IMR-90 (cell line): ENCODE results near the gene PIEZO2. TPM values are rescaled to one million over a fixed set of nuclear protein-coding genes. Genes with fewer than 3 reads are reported as not detected.

Experiments
- ATAC-seq: fragments of 200-7000 bp; cut with Tn5 transposase; 2 replicates; pipeline ENCODE4 v1.9.1; 2020; ENCODE audit warnings: low read depth, mild to moderate bottlenecking, moderate library complexity
- BruUV-seq: library from RNA; stranded (reverse); fragments of 400-500 nt; replicated peaks from 2 replicates; lab custom pipeline; 2021; lab: Mats Ljungman, UMichigan
- CTCF ChIA-PET: fragments of 300-600 bp; formaldehyde crosslinking; extraction: SDS; loops from one replicate; lab custom pipeline; 2021; ENCODE audit warnings: antibody characterized with exemption; lab: Yijun Ruan, JAX
- POLR2A ChIA-PET: fragments of 300-600 bp; sonication (Branson Sonifier 250); formaldehyde crosslinking; loops from one replicate; lab custom pipeline; 2022; ENCODE audit warnings: antibody characterized with exemption; ENCODE audit not compliant: unreplicated experiment; lab: Charles Lee
- DNase-seq: peaks from one replicate; pipeline ENCODE4 v3.0.0; 2013
- H2AFZ ChIP-seq: replicated peaks from 2 replicates; pipeline ENCODE3; 2013; ENCODE audit warnings: low read length, mild to moderate bottlenecking; ENCODE audit not compliant: poor library complexity
- H2AK5ac ChIP-seq: 2 replicates; pipeline ENCODE4 v1.6.1; 2013; ENCODE audit warnings: low read depth, low read length, inconsistent platforms
- H2AK9ac ChIP-seq: replicated peaks from 2 replicates; pipeline ENCODE3; 2013; ENCODE audit warnings: mild to moderate bottlenecking, low read depth, low read length, moderate library complexity; ENCODE audit not compliant: poor library complexity
- H2BK120ac ChIP-seq: 2 replicates; pipeline ENCODE4 v1.6.1; 2013; ENCODE audit warnings: low read depth, low read length, inconsistent platforms
- H2BK15ac ChIP-seq: 3 replicates; pipeline ENCODE4 v1.6.1; 2013; ENCODE audit warnings: low read depth, low read length, inconsistent platforms
- H2BK20ac ChIP-seq: 2 replicates; pipeline ENCODE4 v1.6.1; 2013; ENCODE audit warnings: low read depth, mild to moderate bottlenecking, inconsistent platforms, low read length, moderate library complexity
- H2BK5ac ChIP-seq: 2 replicates; pipeline ENCODE4 v1.6.1; 2013; ENCODE audit warnings: mild to moderate bottlenecking, low read depth, low read length, inconsistent platforms; ENCODE audit not compliant: poor library complexity, severe bottlenecking
- H3K14ac ChIP-seq: replicated peaks from 2 replicates; pipeline ENCODE4 v1.6.1; 2013; ENCODE audit warnings: low read depth, low read length, inconsistent platforms
- H3K18ac ChIP-seq: 2 replicates; pipeline ENCODE4 v1.6.1; 2013; ENCODE audit warnings: low read depth, low read length, control low read depth
- H3K23ac ChIP-seq: 2 replicates; pipeline ENCODE4 v1.6.1; 2013; ENCODE audit warnings: low read depth, low read length, inconsistent platforms
- H3K27ac ChIP-seq: 2 replicates; pipeline ENCODE4 v1.5.1; 2013; ENCODE audit warnings: mild to moderate bottlenecking, control low read depth, low read length; ENCODE audit not compliant: insufficient read depth
- H3K27me3 ChIP-seq: 2 replicates; pipeline ENCODE4 v1.6.1; 2013; ENCODE audit warnings: low read length; ENCODE audit not compliant: control insufficient read depth, insufficient read depth
- H3K36me3 ChIP-seq: 2 replicates; pipeline ENCODE4 v1.6.1; 2013; ENCODE audit warnings: low read length, mixed read lengths; ENCODE audit not compliant: control insufficient read depth, insufficient read depth
- H3K4ac ChIP-seq: 2 replicates; pipeline ENCODE4 v1.6.1; 2013; ENCODE audit warnings: low read depth, low read length, inconsistent platforms
- H3K4me1 ChIP-seq: 2 replicates; pipeline ENCODE4 v1.6.1; 2013; ENCODE audit warnings: low read length, mixed read lengths; ENCODE audit not compliant: control insufficient read depth, insufficient read depth
- H3K4me2 ChIP-seq: 2 replicates; pipeline ENCODE4 v1.6.1; 2013; ENCODE audit warnings: low read depth, mild to moderate bottlenecking, control low read depth, low read length, moderate library complexity
- H3K4me3 ChIP-seq: 2 replicates; pipeline ENCODE4 v1.5.1; 2013; ENCODE audit warnings: low read depth, mild to moderate bottlenecking, control low read depth, low read length, moderate library complexity; ENCODE audit not compliant: insufficient read depth
- H3K56ac ChIP-seq: 2 replicates; pipeline ENCODE4 v1.6.1; 2013; ENCODE audit warnings: low read length, inconsistent platforms; ENCODE audit not compliant: insufficient read depth; ENCODE audit errors: extremely low read depth
- H3K79me1 ChIP-seq, 2 experiments: 2 replicates each; pipeline ENCODE4 v1.6.1; 2013; ENCODE audit warnings: low read length in 2 of 2, inconsistent platforms in 1 of 2, low read depth in 1 of 2
- H3K9ac ChIP-seq: 2 replicates; pipeline ENCODE4 v1.6.1; 2013; ENCODE audit warnings: low read depth, low read length, control low read depth
- H3K9me1 ChIP-seq: 2 replicates; pipeline ENCODE4 v1.6.1; 2013; ENCODE audit warnings: low read length, inconsistent platforms; ENCODE audit not compliant: insufficient read depth
- H3K9me3 ChIP-seq: 2 replicates; pipeline ENCODE4 v1.6.1; 2013; ENCODE audit warnings: low read length; ENCODE audit not compliant: control insufficient read depth, insufficient read depth
- H4K20me1 ChIP-seq: 2 replicates; pipeline ENCODE4 v1.6.1; 2013; ENCODE audit warnings: low read length, inconsistent platforms; ENCODE audit not compliant: insufficient read depth
- H4K5ac ChIP-seq: 2 replicates; pipeline ENCODE4 v1.6.1; 2013; ENCODE audit warnings: mild to moderate bottlenecking, low read depth, low read length, control low read depth
- H4K8ac ChIP-seq, 2 experiments: 2 replicates each; pipeline ENCODE4 v1.6.1; 2013; ENCODE audit warnings: low read depth in 2 of 2, low read length in 2 of 2, control low read depth in 1 of 2, inconsistent platforms in 1 of 2
- H4K91ac ChIP-seq: 2 replicates; pipeline ENCODE4 v1.6.1; 2013; ENCODE audit warnings: low read depth, low read length, inconsistent platforms; ENCODE audit not compliant: insufficient read depth
- FOS ChIP-seq: fragments of 150-350 bp; IDR thresholded peaks from 2 replicates; pipeline ENCODE4 v1.6.1; 2016; ENCODE audit warnings: low read depth, low read length
- WGBS, 2 experiments: methylation state at CpG; one replicate each; pipeline versions ENCODE4 v1.1.5 to v1.1.7; 2013; ENCODE audit warnings: missing lambda C conversion rate in 2 of 2; ENCODE audit not compliant: insufficient read length in 1 of 2; ENCODE audit errors: extremely low coverage in 2 of 2; 5-methylcytosine and 5-hydroxymethylcytosine counted together
- dilution Hi-C: fragments of 300-500 bp; cut with HindIII; formaldehyde crosslinking; loops from one replicate; pipeline ENCODE4 v1.14.3; 2018; ENCODE audit warnings: low sequenced_read_pairs; ENCODE audit not compliant: unreplicated experiment
- in situ Hi-C: fragments of 300-500 bp; cut with MboI; formaldehyde crosslinking; loops from 3 replicates; pipeline ENCODE4 v1.14.3; 2019; ENCODE audit warnings: low sequenced_read_pairs, inconsistent platforms, mixed read lengths
- intact Hi-C: fragments of 100-400 bp; cut with micrococcal nuclease; formaldehyde crosslinking; loops from 2 replicates; pipeline ENCODE4 v1.10.0; 2022
- polyA plus RNA-seq, 3 experiments: library from polyadenylated mRNA; depleted of rRNA; stranded (reverse); fragments of >200 nt; gene quantifications; 2 replicates each; pipeline ENCODE4 v1.2.3, GENCODE V29; 2012; ENCODE audit warnings: low replicate concordance in 1 of 3
- total RNA-seq: library from RNA; depleted of rRNA; stranded (reverse); fragments of >200 nt; gene quantifications from 2 replicates; pipeline ENCODE4 v1.2.3, GENCODE V29; 2012

The PIEZO2 gene
- total and polyA plus RNA-seq, 2 of the 4 experiments (the other 2 are of a cell fraction) = 2.4 to 4.1 TPM

DNA sequence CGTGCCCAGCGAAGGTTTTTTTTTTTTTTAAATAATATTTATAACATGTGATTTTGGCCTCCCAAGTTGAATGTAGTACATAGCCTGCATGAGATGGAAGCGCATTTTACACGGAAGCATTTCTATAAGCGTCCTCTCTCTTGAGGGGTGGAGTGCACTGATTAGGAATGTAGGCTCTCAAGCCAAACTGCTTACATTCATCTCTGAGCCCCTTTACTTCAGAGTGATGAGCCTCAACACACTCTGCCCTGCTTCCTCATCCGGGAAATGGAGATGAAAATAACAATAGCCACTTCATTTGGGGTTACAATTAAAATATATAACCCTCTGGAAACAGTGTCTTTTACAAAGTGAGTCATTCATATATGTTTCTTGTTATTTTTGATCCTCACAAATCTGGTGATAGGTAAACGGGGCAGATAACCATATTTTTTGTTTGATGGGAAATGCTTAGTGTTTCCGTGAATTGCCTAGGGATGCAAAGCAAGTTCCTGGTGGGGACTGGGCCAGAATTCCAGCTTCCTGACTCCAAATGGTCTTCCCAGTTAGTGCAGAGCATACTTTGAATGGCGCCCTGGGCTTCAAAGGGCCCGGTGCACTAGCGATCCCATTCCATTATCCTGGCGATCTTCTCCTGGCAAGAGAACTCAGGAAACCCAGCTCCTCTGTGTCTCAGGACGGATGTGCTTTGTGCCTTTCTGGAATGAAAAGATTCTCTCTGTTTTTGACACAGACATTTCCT is 124.3 kb downstream of the PIEZO2 start:
- Histone ChIP-seq H3K9ac (no peak overlapping the region), H3K27ac (no peak overlapping the region), H3K4me1 (no peaks in the 10 kb centered on the region), H3K9me3 (no peaks in the 10 kb centered on the region), H4K91ac (no peak overlapping the region), H4K5ac (no peak overlapping the region), H2BK120ac (no peak overlapping the region), H4K8ac (no peak overlapping the region), H3K18ac (no peak overlapping the region), H3K14ac (no peak overlapping the region), H2AK5ac (no peak overlapping the region), H2AFZ (no peak overlapping the region), H3K9me1 (no peaks in the 10 kb centered on the region), H2BK20ac (no peak overlapping the region), H3K4ac (no peak overlapping the region), H2BK15ac (no peak overlapping the region), H3K23ac (no peak overlapping the region), H3K79me1 (no peaks in the 10 kb centered on the region), H3K4me2 (no peak overlapping the region), H4K20me1 (no peaks in the 10 kb centered on the region), H2AK9ac (no peak overlapping the region), H3K56ac (no peak overlapping the region), H3K36me3 (no peaks in the 10 kb centered on the region), H2BK5ac (no peak overlapping the region), H3K27me3 (no peaks in the 10 kb centered on the region), H3K4me3 (no peak overlapping the region)
- in situ Hi-C loops = no loop called here
- TF ChIP-seq FOS = no peak
- no CpG with 5 or more reads among the region's 13 CpGs for WGBS, 2 experiments
- no TSS peak for BruUV-seq
- CTCF ChIA-PET = interaction anchor here (1.0 kb wide), 1 partner anchor 171 kb away, joined by 3 read pairs; no protein-coding TSS in a partner anchor
- DNase-seq (no peak), ATAC-seq (no peak)
- POLR2A ChIA-PET = no interaction called here
- dilution Hi-C loops = no loop called here
- intact Hi-C loops = no loop called here
